ENCODE results near the gene DNAJC7. TPM values are rescaled to one million over a fixed set of nuclear protein-coding genes. Genes with fewer than 3 reads are reported as not detected.

The DNAJC7 gene
- total RNA-seq, 1 donor from 2014 or later: 82.0 TPM

DNA sequence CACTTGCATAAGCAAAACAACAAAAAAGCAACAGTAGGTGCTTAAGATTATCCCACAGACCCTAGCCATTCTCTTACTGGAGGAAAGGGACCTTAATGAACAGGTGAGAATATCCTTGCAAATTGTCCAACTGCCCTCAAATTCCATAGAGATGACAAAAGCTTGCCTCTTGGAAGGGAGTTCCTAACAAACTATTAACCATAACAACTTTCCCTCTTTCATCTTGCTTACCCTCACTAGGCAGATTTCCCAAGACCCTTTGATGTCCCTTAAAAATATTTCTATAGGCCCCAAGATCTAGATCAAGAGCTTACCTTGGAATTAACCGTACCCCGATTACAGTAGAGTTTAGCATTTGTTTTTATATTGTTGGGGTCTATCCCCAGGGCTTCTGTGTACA is 28.8 kb downstream of the DNAJC7 start:
- no peak for TF ChIP-seq CTCF (IDR thresholded peaks at IDR 0.05)
- no peaks in the 10 kb centered on the region for H3K27me3 ChIP-seq (ENCODE audit: low read depth)
- no peak overlapping the region for H3K4me3 ChIP-seq
- DNase-seq (no peak), ATAC-seq (no peak)
- no peaks in the 10 kb centered on the region for H3K4me1 ChIP-seq
- H3K27ac ChIP-seq: no peak overlapping the region
- H3K9me3 ChIP-seq: no peaks in the 10 kb centered on the region
- peaks cover 100% of the 10 kb centered on the region for H3K36me3 ChIP-seq
- intact Hi-C loops (cut with DNase I): no loop called here

- no peak overlapping the region for H3K27ac ChIP-seq
- no peak for TF ChIP-seq CTCF (IDR thresholded peaks at IDR 0.05)
- ATAC-seq: no peak
- no peak overlapping the region for H3K4me3 ChIP-seq
- intact Hi-C loops (cut with DNase I): no loop called here
- H3K36me3 ChIP-seq: peaks cover 100% of the 10 kb centered on the region
- no peaks in the 10 kb centered on the region for H3K4me1 ChIP-seq
- no peak for DNase-seq
- H3K9me3 ChIP-seq: no peaks in the 10 kb centered on the region
- no peaks in the 10 kb centered on the region for H3K27me3 ChIP-seq (ENCODE audit: low read depth)
Measured at GRCh38 chr17:41987642-41988041, 29.6 kb downstream of the DNAJC7 start.

DNA sequence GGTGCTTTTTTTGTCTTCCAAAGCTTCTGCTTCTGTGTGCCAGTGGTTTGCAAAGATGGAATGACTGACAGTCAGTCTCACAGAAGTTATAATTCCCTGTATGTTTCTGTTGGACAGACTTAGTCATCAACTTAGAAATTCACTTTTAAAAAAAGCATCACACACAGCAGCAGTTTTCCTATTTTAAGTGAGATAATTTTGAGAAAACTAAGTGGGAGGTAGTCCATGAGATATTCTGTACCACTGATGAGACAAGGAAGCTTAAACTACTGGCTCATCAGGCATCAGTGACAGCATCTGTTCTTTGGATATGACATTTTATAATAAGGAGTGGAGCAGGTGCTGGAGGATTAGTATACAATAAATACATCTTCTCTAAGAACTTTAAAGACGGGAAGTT is 30.6 kb downstream of the DNAJC7 start:
- Histone ChIP-seq H3K36me3 (peaks cover 100% of the 10 kb centered on the region), H3K4me3 (no peak overlapping the region), H3K9me3 (no peaks in the 10 kb centered on the region), H3K27me3 (ENCODE audit: low read depth) (no peaks in the 10 kb centered on the region), H3K27ac (no peak overlapping the region), H3K4me1 (no peaks in the 10 kb centered on the region)
- DNase-seq (no peak), ATAC-seq (no peak)
- TF ChIP-seq CTCF (IDR thresholded peaks at IDR 0.05): no peak
- intact Hi-C loops (cut with DNase I): no loop called here

DNA sequence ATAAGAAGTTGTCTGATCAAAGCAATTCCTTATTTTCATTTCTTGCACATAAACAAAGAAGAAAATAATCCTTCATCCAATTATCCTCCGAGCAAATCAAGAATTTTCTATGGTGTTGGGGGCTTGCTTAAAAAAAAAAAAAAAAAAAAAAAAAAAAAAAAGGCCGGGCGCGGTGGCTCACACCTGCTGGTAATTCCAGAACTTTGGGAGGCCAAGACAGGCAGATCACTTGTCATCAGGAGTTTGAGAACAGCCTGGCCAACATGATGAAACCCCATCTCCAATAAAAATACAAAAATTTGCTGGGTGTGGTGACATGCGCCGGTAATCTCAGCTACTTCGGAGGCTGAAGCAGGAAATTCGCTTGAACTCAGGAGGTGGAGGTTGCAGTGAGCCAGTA is 31.3 kb downstream of the DNAJC7 start:
- no peak for ATAC-seq
- Histone ChIP-seq H3K4me3 (no peak overlapping the region), H3K27me3 (ENCODE audit: low read depth) (no peaks in the 10 kb centered on the region), H3K27ac (no peak overlapping the region), H3K9me3 (no peaks in the 10 kb centered on the region), H3K36me3 (peaks cover 100% of the 10 kb centered on the region), H3K4me1 (no peaks in the 10 kb centered on the region)
- intact Hi-C loops (cut with DNase I): no loop called here
- DNase-seq: no peak
- TF ChIP-seq CTCF (IDR thresholded peaks at IDR 0.05): no peak

DNA sequence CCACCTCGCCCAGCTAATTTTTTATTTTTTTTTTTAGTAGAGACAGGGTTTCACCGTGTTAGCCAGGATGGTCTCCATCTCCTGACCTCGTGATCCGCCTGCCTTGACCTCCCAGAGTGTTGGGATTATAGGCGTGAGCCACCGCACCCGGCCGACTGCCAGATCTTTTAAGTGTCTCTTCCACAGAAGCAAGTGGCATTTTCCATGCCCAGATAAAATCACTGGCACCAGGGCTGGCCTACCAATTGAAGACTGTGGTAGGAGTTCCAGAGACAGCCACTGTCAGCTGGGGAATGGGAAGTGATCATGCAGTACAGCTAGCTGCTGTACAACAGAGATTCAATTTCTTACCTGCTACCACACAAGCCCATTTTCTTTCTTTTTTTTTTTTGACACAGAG is 32.8 kb downstream of the DNAJC7 start:
- no peaks in the 10 kb centered on the region for H3K9me3 ChIP-seq
- no peaks in the 10 kb centered on the region for H3K4me1 ChIP-seq
- no peak overlapping the region for H3K4me3 ChIP-seq
- TF ChIP-seq CTCF (IDR thresholded peaks at IDR 0.05): no peak
- intact Hi-C loops (cut with DNase I): no loop called here
- no peak for ATAC-seq
- peaks cover 97% of the 10 kb centered on the region for H3K36me3 ChIP-seq
- no peak overlapping the region for H3K27ac ChIP-seq
- H3K27me3 ChIP-seq (ENCODE audit: low read depth): no peaks in the 10 kb centered on the region
- no peak for DNase-seq
